ENCODE data around the gene MSI1.

- TF ChIP-seq POLR2AphosphoS5 (IDR thresholded peaks at IDR 0.05; ENCODE audit: low read depth, low read length) (no peak), TAF1 (IDR thresholded peaks at IDR 0.05; ENCODE audit: borderline replicate concordance, low read depth, low read length) (no peak), POLR2A (IDR thresholded peaks at IDR 0.05; ENCODE audit: low read depth, low read length) (no peak)
Measured at GRCh38 chr12:120365675-120366340, 3.2 kb downstream of the MSI1 start.
